Measurements from ENCODE around the gene CNOT11.

Gene CNOT11

GRCh38 chr2:101278925-101279324 lies 26.2 kb downstream of the CNOT11 start:
- DNase-seq (ENCODE audit: low spot score), result no peak

- no peak for DNase-seq (ENCODE audit: low spot score)
Observed at GRCh38 chr2:101281482-101281881, 28.8 kb downstream of the CNOT11 start.

DNA sequence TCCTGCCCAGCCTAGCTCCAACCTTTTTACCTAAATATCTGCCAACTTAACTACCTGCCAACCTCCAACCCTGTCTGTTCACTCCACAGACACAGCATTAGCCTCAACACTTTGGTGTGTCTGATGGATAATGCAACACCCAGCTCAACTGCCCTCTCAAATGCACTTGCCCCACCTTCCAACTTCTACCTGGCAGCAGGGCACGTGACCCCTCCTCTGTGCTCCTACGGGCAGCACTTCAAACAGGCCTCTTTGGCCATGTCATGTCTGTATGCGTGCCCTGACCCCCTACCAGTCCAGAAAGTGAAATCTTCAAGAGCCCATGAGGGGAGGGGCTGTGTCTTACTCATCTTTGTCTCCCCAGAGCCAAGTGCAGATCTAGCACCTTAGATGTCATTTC lies 30.3 kb downstream of the CNOT11 start:
- no peak for DNase-seq (ENCODE audit: low spot score)

DNA sequence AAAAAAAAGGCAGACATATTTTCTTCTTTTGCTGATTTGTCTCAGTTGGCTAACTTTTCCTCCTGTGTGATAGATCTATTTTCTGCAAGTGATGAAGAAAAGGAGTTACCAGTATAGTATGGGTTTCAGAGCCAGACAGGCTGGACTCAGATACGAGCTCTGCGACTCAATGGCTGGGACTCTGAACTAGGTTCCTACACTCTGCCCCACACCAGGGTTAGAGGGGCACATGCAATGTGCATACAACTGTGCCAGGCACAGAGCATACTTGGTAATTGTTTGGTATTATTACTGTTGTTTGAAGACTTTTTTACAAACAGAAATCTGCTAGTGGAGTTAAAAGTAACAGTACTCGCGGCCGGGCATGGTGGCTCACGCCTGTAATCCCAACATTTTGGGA lies 34.0 kb downstream of the CNOT11 start:
- no peak for DNase-seq (ENCODE audit: low spot score)

GRCh38 chr2:101287303-101287702 lies 34.6 kb downstream of the CNOT11 start:
- DNase-seq (ENCODE audit: low spot score), result no peak

GRCh38 chr2:101290711-101291110 lies 38.0 kb downstream of the CNOT11 start:
- no peak for DNase-seq (ENCODE audit: low spot score)

- no peak for DNase-seq (ENCODE audit: low spot score)
Observed at GRCh38 chr2:101291973-101292372, 39.3 kb downstream of the CNOT11 start.

- DNase-seq (ENCODE audit: low spot score), result no peak
Observed at GRCh38 chr2:101293544-101293943, 40.9 kb downstream of the CNOT11 start.

DNA sequence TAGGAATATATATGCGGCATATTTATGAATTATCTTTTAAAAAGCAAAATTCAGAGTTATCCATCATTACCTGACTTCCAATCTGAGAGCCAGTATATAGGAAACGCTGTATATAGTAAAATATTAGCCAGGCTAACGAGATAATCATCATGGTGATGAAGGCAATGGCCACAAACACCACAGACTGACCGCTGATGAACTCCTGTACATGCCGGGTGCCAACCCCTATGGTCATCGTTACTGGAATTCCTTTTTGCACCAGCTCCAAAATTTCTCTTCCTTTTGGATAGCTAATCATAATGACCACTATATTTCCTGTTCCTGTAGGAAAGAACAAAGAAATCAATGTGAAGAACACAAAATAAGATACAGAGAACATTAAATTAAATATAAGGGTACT lies 42.2 kb downstream of the CNOT11 start:
- no peak for DNase-seq (ENCODE audit: low spot score)

DNA sequence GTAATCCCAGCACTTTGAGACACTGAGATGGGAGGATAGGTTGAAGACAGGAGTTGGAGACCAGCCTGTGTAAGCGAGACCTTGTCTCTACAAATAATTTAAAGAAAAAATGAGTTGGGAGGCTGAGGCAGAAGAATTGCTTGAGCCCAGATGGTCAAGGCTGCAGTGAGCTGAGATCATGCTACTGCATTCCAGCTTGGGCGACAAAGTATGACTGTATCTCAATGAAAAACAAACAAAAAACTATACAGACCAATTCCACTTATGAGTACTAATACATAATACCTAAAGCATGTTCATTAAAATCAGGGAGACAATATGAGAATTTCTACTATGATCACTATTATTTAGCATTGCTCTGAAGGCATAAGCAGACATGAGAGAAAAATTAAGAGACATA lies 43.2 kb downstream of the CNOT11 start:
- DNase-seq (ENCODE audit: low spot score), result no peak

GRCh38 chr2:101296371-101296770 lies 43.7 kb downstream of the CNOT11 start:
- DNase-seq (ENCODE audit: low spot score), result no peak

DNA sequence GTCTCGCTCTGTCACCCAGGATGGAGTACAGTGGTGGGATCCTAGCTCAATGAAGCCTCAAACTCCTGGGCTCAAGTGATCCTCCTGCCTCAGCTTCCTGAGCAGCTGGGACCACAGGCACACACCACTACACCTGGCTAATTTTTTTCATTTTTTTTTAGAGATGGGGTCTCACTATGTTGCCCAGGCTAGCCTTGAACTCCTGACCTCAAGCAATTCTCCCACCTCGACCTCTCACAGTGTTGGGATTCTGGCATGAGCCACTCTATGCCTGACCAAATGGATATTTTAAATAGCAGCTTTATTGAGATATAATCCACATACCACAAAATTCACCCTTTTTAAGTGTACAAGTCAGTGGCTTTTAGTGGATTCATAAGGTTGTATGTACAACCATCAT lies 44.7 kb downstream of the CNOT11 start:
- no peak for DNase-seq (ENCODE audit: low spot score)

DNA sequence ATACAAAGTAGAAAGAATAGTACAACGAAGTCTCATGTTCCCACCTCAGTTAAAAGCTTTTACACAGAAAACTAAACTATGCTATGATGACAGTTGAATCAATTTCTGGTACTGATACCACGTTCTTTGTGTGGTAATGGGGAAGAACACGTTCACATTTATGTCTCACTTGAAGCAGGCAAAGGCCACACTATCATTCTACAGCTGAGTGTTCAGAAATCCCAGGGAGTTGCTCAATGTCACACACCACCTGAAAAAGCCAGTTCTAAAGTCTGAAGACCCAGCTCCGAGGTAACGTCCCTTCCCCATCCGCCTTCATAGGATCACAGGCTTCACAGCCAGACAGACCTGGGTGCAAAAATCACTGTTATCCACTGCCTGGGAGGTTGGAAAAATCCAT lies 46.9 kb downstream of the CNOT11 start:
- DNase-seq (ENCODE audit: low spot score), result no peak

DNA sequence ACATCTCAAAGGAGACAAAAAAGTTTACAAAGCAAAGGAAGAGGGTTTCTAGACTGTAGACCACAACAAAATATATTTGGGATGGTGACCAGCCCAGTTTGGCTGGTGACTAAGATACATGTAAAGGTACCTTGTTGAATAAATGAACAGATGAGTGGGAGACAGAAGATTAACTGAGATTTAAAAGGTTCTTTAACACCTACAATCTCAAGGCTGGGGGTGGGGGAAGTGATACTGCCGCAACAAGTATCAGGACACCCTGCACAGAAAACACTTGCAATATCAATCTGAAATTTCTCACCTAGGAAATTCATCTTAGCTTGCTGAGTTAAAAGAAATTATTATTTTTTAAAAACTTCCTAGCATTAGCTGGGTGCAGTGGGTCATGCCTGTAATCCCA lies 47.5 kb downstream of the CNOT11 start:
- DNase-seq (ENCODE audit: low spot score), result no peak

GRCh38 chr2:101300836-101301235 lies 48.1 kb downstream of the CNOT11 start:
- DNase-seq (ENCODE audit: low spot score), result no peak

GRCh38 chr2:101302016-101302415 lies 49.3 kb downstream of the CNOT11 start:
- DNase-seq (ENCODE audit: low spot score), result no peak

- DNase-seq (ENCODE audit: low spot score), result no peak
Observed at GRCh38 chr2:101303688-101304087, 51.0 kb downstream of the CNOT11 start.

- DNase-seq (ENCODE audit: low spot score), result no peak
Observed at GRCh38 chr2:101305035-101305434, 52.3 kb downstream of the CNOT11 start.

GRCh38 chr2:101305492-101306078 lies 52.9 kb downstream of the CNOT11 start:
- DNase-seq (ENCODE audit: low spot score), result no peak

- DNase-seq (ENCODE audit: low spot score), result no peak
Observed at GRCh38 chr2:101306410-101306809, 53.7 kb downstream of the CNOT11 start.

DNA sequence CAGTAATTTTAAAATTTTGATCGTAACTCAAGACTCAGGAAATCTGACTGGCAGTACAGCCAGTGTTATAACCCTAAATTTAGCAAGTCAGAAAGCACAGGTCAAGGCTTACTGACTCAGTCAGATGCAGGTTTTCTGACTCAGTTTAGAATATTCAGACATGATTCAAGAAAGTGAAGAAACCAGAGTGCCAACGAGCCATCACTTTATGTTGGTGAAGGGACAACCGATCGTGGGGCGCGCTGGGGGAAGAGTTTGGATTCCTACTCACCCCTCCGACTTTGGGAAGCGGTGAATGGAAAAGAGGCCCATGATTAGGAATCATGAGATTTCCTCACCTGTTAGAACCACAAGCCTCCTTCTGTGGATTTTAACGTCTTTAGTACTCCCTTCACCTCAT lies 54.8 kb downstream of the CNOT11 start:
- DNase-seq (ENCODE audit: low spot score), result no peak

DNA sequence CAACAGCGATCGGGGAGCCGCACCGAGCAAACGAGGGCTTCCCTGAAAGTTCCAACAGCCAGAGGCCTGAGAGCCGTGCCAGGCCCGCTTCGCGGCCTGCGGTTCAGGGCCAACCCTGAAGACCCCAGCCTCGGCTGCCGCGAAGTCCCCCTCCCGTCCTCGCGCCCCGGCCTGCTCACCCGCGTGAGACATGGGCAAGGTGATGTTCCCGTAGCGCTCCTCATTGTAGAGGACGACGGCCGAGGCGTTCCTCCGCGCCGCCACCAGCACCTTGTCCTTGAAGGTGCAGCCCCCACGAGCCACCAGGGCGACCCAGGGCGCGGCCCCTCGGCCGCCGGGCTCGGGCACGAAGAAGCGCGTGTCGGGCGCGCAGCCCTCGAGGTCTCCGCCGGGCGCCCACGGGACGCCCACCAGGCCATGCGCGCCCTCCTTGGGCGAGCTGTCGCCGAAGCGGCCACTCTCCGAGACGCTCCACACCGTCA lies 55.3 kb downstream of the CNOT11 start:
- DNase-seq (ENCODE audit: low spot score), result no peak

DNA sequence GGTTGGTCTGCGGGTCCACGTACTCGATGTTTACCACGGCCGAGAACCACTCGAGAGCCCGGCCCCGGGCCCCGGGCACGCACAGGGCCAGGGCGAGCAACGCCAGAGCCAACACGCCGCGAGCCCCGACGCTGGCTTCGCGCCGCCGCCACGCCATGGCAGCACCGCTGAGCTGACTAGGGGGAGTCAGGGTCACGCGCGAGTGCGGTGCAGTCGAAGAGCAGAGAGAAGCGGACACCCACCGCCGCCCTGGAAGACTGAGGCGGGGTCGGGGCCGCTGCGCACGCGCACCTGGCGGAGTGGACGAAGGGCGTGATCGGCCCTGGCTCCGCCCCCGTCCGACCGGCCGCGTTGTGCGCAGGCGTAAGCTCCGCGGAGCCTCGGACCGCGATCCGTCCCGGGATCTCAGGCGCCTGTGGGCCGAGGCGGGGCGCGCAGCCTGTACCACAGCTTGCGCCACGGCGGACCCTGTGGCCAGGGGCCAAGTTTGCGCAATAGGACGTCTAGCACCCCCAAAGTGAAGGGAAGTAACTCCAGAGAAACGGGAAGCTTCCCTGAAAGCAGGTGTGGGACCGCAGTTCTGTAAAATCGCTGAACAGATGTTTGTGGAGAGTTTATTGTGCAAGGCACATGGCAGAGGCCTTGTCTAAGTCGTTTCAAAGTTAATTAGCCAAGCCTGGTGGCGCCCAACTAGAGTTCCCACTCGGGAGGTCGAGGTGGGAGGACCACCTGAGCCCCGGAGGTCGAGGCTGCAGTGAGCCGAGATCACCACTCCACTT lies 55.9 kb downstream of the CNOT11 start, which contains the start of gene RNF149:
Gene RNF149, minus strand, starts transcription at position 270 of the 779 bp plus-strand sequence. Its CDS starts 113 bp downstream, at position 157.
- peak; percentile 97 for DNase-seq (ENCODE audit: low spot score)

All from left forelimb (tissue), 1 donor.